ENCODE measurements around the gene CLASP2. TPM values are rescaled to one million over a fixed set of nuclear protein-coding genes. Genes with fewer than 3 reads are reported as not detected.

Gene CLASP2
- total RNA-seq, 1 experiment from 2014 or later, result 58.9 TPM

DNA sequence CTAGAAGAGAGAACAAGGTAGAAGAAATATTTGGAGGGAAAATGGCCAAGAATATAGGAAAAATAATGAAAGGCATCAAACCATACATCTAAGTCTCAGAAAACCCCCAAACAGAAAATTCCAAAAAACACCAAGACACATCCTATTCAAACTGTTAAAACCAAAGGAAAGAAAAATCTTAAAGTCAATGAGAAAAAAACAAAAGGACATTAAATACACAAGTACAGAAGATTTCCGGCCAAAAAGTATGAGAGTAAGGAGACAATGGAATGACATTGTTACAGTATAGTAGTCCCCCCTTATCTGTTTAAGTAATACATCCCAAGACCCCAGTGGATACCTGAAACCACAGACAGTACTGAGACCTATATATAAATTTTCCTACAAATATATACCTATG is 18.8 kb downstream of the CLASP2 start:
- BruUV-seq (replicated peaks), result no TSS peak
- ChIA-PET POLR2A (no interaction called here), CTCF (interaction anchor here (1.5 kb wide), 1 partner anchor 88 kb away, joined by 3 read pairs; no protein-coding TSS in a partner anchor)
- H3K27me3 Mint-ChIP-seq (ENCODE audit: insufficient read depth, unreplicated experiment), result no peaks in the 10 kb centered on the region
- peaks cover 8% of the 10 kb centered on the region for H3K9me3 Mint-ChIP-seq (ENCODE audit: unreplicated experiment)
- peaks cover 5% of the 10 kb centered on the region for H3K4me1 Mint-ChIP-seq (ENCODE audit: insufficient read depth, unreplicated experiment)
- H3K36me3 Mint-ChIP-seq (ENCODE audit: insufficient read depth, unreplicated experiment), result peaks cover 6% of the 10 kb centered on the region
- TF ChIP-seq, protein P1, sequence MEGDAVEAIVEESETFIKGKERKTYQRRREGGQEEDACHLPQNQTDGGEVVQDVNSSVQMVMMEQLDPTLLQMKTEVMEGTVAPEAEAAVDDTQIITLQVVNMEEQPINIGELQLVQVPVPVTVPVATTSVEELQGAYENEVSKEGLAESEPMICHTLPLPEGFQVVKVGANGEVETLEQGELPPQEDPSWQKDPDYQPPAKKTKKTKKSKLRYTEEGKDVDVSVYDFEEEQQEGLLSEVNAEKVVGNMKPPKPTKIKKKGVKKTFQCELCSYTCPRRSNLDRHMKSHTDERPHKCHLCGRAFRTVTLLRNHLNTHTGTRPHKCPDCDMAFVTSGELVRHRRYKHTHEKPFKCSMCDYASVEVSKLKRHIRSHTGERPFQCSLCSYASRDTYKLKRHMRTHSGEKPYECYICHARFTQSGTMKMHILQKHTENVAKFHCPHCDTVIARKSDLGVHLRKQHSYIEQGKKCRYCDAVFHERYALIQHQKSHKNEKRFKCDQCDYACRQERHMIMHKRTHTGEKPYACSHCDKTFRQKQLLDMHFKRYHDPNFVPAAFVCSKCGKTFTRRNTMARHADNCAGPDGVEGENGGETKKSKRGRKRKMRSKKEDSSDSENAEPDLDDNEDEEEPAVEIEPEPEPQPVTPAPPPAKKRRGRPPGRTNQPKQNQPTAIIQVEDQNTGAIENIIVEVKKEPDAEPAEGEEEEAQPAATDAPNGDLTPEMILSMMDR (IDR thresholded peaks at IDR 0.05; ENCODE audit: unreplicated experiment), result no peak
- no peak for DNase-seq (ENCODE audit: unreplicated experiment)
- H3K4me3 Mint-ChIP-seq (ENCODE audit: unreplicated experiment), result no peak overlapping the region
- no peak overlapping the region for H3K27ac Mint-ChIP-seq (ENCODE audit: low read depth, unreplicated experiment)
- intact Hi-C loops (cut with micrococcal nuclease), result no loop called here

DNA sequence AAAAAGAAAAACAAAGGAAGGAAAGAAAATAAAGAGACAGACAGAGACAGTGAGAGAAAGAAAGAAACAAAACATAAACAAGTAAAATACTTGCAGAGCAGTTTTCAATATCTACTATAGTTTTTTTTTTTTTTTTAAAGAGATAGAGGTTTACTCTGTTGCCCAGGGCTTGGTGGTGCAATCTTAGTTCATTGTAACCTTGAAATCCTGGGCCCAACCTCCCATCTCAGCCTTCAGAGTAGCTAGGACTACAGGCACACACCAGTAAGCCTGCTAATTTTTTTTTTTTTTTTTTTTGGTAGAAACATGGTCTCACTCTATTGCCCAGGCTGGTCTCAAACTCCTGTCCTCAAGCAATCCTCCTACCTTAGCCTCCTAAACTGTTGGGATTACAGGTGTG is 23.1 kb downstream of the CLASP2 start:
- Mint-ChIP-seq H3K9me3 (ENCODE audit: unreplicated experiment) (peaks cover 8% of the 10 kb centered on the region), H3K4me1 (ENCODE audit: insufficient read depth, unreplicated experiment) (peaks cover 13% of the 10 kb centered on the region), H3K27me3 (ENCODE audit: insufficient read depth, unreplicated experiment) (no peaks in the 10 kb centered on the region), H3K4me3 (ENCODE audit: unreplicated experiment) (no peak overlapping the region), H3K36me3 (ENCODE audit: insufficient read depth, unreplicated experiment) (peaks cover 6% of the 10 kb centered on the region), H3K27ac (ENCODE audit: low read depth, unreplicated experiment) (no peak overlapping the region)
- TF ChIP-seq, protein P1 (IDR thresholded peaks at IDR 0.05; ENCODE audit: unreplicated experiment), result no peak
- intact Hi-C loops (cut with micrococcal nuclease), result no loop called here
- CTCF ChIA-PET, result interaction anchor here (0.6 to 0.7 kb wide), 2 partner anchors 30 to 91 kb away, joined by 3 read pairs; no protein-coding TSS in a partner anchor
- POLR2A ChIA-PET, result no interaction called here
- DNase-seq (ENCODE audit: unreplicated experiment), result no peak
- no TSS peak for BruUV-seq (replicated peaks)

DNA sequence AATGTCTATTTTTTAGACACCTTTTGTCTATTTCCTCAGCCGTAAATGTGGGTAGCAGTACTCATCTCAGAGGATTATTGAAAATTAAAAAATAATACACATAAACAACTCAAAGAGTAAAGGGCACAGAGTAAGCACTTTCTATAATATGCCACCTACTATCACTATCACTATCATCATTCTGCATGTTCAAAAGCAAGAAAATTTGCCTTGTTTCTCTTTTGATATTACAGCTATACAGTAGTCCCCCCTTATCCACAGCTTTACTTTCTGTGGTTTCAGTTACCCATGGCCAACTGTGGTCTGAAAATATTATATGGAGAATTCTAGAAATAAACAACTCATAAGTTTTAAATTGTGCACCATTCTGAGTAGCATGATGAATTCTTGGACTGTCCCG is 27.7 kb downstream of the CLASP2 start:
- Mint-ChIP-seq H3K36me3 (ENCODE audit: insufficient read depth, unreplicated experiment) (peaks cover 6% of the 10 kb centered on the region), H3K9me3 (ENCODE audit: unreplicated experiment) (no peaks in the 10 kb centered on the region), H3K27me3 (ENCODE audit: insufficient read depth, unreplicated experiment) (no peaks in the 10 kb centered on the region), H3K4me1 (ENCODE audit: insufficient read depth, unreplicated experiment) (peaks cover 23% of the 10 kb centered on the region), H3K27ac (ENCODE audit: low read depth, unreplicated experiment) (no peak overlapping the region), H3K4me3 (ENCODE audit: unreplicated experiment) (no peak overlapping the region)
- POLR2A ChIA-PET, result interaction anchor here (0.8 to 1.5 kb wide), 3 partner anchors 11 to 41 kb away, joined by 3 to 4 read pairs (median 3); no protein-coding TSS in a partner anchor
- no peak for DNase-seq (ENCODE audit: unreplicated experiment)
- CTCF ChIA-PET, result interaction anchor here (0.6 to 1.3 kb wide), 2 partner anchors 10 to 85 kb away, joined by 3 read pairs; no protein-coding TSS in a partner anchor
- intact Hi-C loops (cut with micrococcal nuclease), result no loop called here
- TF ChIP-seq, protein P1 (IDR thresholded peaks at IDR 0.05; ENCODE audit: unreplicated experiment), result no peak
- BruUV-seq (replicated peaks), result no TSS peak

DNA sequence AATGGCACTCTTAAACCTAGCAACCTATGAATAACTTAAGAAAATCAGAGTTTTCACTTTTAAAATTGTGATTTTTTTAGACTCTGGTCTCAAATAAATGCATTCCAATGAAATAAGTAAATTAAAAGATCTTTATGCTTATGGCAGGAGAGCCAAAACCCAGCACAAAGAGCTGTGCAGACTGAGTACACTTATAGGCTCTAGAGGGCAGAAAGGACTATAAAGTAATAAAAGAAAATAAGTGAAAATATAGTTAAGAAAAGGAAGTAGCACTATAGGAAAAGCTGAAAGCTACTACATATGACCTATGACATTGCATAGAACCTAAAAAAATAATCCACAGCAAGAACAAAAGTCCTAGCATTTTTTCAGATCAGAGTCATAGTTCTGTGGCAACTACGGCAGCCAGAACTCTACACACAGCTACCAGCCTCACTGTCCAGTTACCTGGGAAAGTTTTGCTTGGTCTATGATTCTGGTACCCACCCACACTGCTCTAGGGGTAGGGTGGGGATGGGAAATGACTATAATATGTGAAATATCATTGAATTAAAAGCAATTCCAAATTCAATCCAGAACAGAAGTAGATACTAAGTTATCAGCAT is 30.5 kb downstream of the CLASP2 start:
- no peak overlapping the region for H3K27ac Mint-ChIP-seq (ENCODE audit: low read depth, unreplicated experiment)
- peaks cover 17% of the 10 kb centered on the region for H3K36me3 Mint-ChIP-seq (ENCODE audit: insufficient read depth, unreplicated experiment)
- ChIA-PET POLR2A (interaction anchor here (1.1 kb wide), 2 partner anchors 11 to 28 kb away, joined by 3 to 4 read pairs; no protein-coding TSS in a partner anchor), CTCF (interaction anchor here (0.5 to 1.6 kb wide), 6 partner anchors 52 to 709 kb away, joined by 3 to 6 read pairs (median 3); no protein-coding TSS in a partner anchor)
- H3K4me1 Mint-ChIP-seq (ENCODE audit: insufficient read depth, unreplicated experiment), result peaks cover 11% of the 10 kb centered on the region
- DNase-seq (ENCODE audit: unreplicated experiment), result peak; percentile 44
- no peaks in the 10 kb centered on the region for H3K27me3 Mint-ChIP-seq (ENCODE audit: insufficient read depth, unreplicated experiment)
- no peaks in the 10 kb centered on the region for H3K9me3 Mint-ChIP-seq (ENCODE audit: unreplicated experiment)
- no peak overlapping the region for H3K4me3 Mint-ChIP-seq (ENCODE audit: unreplicated experiment)
- TF ChIP-seq, protein P1 (IDR thresholded peaks at IDR 0.05; ENCODE audit: unreplicated experiment), result no peak
- intact Hi-C loops (cut with micrococcal nuclease), result no loop called here
- no TSS peak for BruUV-seq (replicated peaks)

All from MCF 10A (cell line).